Head of caudate nucleus (tissue), 42 donors: Measurements from ENCODE around the gene ATP2B3.

Source experiments
- DNase-seq, 42 donors: peaks; one replicate each; pipeline versions ENCODE4 v3.0.0 to v3.0.0-alpha.2; 2020 to 2021; ENCODE audit warnings: mixed read lengths in 7 of 42
- intact Hi-C: fragments of 100-400 bp; cut with DNase I; formaldehyde crosslinking; loops from one replicate; pipeline ENCODE4 v1.15.0; 2022

ATP2B3 gene

DNA sequence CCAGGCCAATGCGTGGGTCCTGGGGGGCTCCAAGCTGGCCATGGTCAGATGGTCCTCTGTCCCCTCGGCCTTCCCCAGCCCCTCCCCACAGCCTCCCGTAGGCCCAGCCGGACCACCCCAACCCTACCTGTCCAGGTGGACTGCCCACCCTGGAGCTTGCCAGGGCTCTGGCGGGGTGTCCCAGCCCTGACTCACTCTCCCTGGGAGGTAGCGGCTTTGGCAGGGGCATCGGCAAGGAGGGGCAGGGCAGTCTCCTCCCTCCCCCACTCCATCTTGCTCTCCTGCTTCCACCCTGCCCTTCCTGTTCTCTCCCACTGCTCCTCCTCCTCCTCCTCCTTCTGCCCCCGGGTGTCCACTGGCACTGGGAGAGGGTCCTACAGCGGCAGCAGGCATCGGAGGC is 15.3 kb upstream of the ATP2B3 start:
- DNase-seq: no peak
- intact Hi-C loops: loop anchor here (10.0 kb wide), 1 partner anchor 557 kb away; no protein-coding TSS in a partner anchor

DNA sequence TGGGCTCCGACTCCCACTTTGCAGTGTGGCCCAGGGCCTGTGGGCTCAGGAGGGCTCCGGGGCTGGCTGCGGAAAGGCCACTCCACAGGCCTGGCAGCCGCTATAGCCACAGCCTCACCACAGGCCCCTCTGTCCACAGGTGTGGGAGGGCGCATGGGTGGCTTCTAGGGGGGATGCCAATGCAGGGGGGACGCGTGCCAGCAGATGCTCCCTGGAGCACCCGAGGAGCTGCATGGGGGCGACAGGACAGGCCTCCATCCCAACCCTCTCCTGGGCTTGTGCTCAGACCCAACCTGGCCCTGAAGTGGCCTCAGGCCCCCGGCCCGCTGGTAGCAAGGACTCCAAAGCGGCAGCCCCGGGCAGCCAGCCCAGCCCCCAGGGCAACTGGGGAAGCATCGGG is 14.6 kb upstream of the ATP2B3 start:
- intact Hi-C loops: loop anchor here (10.0 kb wide), 1 partner anchor 558 kb away; no protein-coding TSS in a partner anchor
- DNase-seq: no peak

DNA sequence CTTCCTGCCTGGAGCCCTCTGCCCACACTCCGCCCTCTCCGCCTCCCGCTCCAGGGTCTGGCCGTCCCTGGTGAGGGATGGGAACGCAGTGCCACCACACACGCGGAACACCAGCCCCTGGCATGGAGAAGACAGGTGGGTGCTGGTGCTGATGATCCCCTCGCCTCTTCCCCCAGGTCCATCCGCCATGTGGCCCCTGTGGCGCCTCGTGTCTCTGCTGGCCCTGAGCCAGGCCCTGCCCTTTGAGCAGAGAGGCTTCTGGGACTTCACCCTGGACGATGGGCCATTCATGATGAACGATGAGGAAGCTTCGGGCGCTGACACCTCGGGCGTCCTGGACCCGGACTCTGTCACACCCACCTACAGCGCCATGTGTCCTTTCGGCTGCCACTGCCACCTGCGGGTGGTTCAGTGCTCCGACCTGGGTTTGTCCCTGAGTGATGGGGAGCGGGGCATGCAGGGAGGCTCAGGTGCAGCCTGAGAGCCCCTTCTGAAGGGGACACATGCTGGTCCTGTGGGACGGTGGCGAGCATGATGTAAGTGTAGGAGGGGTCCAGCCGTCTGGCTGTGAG is 12.9 kb upstream of the ATP2B3 start:
- intact Hi-C loops: loop anchor here (10.0 kb wide), 1 partner anchor 560 kb away; no protein-coding TSS in a partner anchor
- no peak for DNase-seq

DNA sequence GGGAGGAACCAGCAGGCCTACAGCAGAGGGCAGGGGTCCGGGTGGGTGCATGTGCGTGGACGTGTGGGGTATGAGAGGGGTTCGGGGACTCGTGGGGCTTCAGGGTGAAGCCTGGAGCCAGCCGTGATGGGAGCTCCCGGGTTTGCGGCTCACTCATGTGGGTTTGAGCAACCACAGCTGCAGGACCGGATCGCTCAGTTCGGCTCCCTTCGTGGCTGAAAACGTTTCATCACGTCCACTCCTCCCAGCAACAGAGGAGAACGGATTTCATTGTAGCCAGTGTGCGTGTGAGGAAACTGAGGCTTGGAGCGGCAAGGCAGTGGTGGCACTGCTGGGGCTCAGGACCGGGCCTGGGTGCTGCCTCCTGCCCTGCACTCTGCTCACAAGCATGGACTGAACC is 12.1 kb upstream of the ATP2B3 start:
- no peak for DNase-seq

DNA sequence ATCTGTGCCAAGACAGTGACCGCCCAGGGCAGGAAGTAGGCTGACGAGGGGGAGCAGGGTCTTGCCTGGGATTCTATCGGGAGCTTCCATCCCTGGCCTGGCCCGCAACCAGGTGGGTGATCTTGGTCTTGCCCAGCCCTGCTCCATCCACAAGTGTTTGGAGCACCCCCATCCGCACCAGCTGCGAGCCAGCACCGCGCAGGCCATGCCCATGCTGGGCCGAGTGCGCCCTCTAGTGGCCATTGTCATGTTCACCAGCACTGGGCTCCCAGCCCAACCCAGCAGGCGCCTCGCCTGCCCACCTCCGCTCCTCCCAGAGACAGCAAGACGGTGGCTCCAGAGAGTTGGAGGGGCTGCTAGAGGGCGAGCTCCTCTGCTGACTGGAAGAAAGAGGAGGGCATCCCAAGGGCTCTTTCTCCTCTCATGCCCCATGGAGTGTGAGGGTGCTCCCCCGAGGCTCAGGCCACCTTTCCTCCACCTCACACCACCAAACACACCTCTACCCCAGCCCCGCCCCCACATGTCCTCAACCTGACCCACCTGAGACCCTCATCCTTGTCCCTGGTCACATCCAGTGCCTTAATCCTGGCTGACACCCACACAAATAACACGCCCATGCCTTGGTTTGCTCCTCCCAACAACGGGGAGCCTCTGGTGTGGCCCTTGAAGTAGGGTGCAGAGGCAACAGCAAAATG is 9.8 kb upstream of the ATP2B3 start:
- DNase-seq: peak; percentile 69 to 94 (median 88)
- intact Hi-C loops: loop anchor here (10.0 kb wide), 1 partner anchor 563 kb away; no protein-coding TSS in a partner anchor

More for the DNA sequence above, 12.1 kb upstream of the ATP2B3 start:
- intact Hi-C loops: loop anchor here (10.0 kb wide), 1 partner anchor 561 kb away; no protein-coding TSS in a partner anchor

DNA sequence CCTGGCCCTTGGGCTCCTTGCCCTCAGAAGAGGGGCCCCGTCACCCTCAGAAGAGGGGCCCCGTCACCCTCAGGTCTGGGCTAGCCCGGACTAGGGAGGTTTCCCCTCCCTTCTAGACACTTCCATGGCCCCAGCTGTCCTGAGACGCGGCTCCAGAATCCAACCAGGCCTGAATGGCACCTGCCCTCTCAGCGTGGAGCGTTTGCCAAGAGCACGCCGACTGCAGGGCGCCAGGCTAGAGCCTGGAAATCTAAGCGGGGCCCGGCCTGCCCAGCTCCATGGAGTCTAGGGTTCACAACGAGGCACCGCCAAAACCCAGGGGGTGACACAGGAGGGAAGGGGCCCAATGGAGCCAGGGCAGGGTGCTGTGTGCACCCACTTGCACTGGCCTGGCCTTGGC is 7.8 kb upstream of the ATP2B3 start:
- intact Hi-C loops: loop anchor here (10.0 kb wide), 1 partner anchor 565 kb away; no protein-coding TSS in a partner anchor
- DNase-seq: no peak

DNA sequence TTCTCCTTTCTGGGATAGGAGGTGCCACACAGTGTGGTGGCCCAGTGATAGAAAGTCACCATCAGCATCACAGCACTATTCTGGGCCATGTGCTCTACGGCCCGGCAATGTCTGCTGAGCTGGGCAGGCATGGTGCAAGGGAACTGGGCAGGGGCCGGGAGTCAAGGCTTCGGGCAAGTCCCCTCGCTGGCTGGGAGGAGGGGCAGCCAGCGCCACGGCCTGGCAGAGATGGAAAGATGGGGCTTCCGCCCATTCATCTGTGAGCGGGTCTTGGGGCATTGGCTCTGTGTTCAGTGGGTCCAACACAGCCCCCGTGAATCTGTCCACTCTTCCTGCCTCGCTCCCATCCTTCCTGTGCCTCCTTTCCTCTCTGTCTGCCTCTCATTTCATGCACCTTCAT is 7.1 kb upstream of the ATP2B3 start:
- intact Hi-C loops: no loop called here
- no peak for DNase-seq

DNA sequence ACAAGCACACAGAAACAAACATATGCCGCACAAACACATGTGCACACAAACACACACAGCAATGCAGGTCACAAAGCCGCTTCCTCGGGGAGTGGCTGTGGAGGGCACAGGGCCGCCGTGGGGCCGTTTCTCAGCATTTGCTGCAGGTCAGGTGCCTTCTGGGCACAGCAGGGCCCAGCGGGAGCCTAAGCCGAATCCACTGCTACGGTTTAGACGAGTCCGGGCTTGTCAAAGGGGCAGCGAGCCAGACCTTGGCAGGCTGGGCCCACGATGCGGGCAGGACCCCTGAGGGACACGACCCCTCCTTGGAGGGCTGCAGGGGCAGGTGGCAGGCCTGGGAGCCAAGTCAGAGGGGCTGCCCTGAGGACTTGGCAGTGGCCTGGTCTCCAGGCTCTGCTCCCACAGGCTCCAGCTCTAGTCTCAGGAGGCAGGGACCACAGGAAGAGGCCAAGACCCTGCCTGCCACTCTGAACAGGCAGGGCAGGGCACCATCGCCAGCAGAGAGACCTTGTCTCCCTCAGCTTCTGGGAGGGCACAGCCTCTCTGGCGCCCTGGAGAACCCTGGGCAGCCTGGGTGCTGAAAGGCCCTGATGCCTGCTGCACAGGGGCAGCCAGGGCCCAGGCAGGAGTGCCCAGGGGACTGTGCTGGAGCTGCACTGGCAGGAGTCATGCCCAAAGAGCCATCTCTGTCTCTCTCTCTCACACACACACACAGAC is 5.5 kb upstream of the ATP2B3 start:
- DNase-seq: no peak
- intact Hi-C loops: no loop called here

DNA sequence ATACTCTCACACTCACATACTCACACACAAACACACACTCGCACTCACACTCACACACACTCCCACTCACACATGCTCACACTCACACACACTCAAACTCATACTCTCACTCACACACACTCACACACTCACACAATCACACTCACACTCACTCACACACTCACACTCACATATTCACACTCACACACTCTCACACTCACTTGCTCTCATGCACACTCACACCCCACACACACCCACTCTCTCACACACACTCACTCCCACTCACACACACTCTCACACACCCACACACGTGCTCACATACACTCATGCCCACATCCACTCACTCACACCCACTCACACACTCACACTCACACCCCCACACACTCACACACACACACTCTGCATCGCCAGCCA is 4.9 kb upstream of the ATP2B3 start:
- intact Hi-C loops: no loop called here
- DNase-seq: no peak

DNA sequence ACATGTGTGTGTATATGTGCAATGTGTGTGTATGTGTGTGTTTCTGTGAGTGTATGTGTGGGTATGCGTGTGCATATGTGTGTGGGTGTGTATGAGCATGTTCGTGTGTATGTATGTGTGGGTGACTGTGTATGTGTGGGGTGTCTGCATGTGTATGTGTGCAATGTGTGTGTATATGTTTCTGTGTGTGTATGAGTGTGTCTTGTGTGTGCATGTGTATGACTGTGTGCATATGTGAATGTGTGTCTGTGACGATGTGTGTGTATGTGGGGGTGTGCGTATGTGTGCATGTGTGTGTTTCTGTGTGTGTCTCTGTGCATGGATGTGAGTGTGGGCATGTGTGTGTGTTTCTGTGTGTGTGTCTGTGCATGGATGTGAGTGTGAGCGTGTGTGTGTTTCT is 4.2 kb upstream of the ATP2B3 start:
- DNase-seq: no peak
- intact Hi-C loops: no loop called here

DNA sequence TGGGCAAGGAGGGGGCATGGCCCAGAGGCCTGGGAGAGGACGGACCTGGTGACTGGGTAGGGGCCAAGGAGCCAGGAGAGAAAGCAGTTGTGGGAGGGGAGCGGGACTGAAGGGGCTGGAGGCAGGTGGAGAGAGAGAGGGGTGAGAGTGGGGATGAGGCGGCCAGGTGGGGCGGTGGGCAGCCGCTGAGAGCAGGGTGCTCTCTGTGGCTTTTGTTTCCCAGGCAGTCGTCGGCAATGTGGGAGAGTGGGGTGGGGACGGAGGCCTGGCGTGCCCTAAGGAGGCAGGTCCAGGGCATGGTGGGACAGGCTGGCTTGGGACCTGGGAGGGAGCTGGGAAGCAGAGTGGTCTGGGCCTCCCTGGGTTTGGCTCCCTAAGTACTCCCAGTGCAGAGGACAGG is 3.2 kb upstream of the ATP2B3 start:
- intact Hi-C loops: no loop called here
- no peak for DNase-seq

DNA sequence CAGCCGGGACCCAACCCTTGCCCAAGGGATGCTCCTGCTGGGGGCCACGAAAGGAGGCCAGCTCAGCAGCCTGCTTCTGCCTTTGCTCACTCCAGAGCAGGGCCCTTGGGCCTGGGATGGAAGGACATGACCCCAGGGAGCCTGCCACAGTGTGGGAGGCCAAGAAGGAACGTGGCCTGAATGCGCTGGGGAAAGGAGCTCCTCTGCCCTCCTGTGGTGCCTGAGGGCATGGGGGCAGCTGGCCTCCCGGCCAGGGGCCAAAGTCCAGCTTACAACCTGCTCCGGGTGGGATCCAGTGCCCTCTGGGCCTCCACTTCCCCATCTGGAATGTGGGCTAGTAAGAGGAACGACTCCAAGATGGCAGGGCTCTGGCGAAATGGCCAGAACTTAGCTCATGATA is 2.0 kb upstream of the ATP2B3 start:
- intact Hi-C loops: no loop called here

DNA sequence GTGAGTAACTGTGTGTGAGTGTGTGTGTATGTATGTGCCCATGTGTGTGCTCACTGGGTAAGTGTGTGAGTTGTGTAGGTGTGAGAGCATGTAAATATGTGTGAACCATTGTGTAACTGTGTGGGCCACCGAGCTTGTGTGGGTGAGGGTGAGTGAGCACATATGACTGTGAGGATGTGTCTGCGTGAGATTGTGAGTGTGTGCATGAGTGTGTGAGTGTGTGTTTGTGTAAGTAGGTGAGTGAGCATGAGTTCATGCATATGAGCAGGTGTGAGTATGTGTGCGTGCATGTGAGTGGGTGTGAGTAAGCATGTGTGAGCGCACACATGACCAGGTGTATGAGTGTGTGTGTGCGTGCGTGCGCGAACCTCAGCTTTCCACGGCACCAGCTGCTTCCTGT is 1.4 kb upstream of the ATP2B3 start:
- intact Hi-C loops: no loop called here
- no peak for DNase-seq

More for the DNA sequence above, 2.0 kb upstream of the ATP2B3 start:
- no peak for DNase-seq

DNA sequence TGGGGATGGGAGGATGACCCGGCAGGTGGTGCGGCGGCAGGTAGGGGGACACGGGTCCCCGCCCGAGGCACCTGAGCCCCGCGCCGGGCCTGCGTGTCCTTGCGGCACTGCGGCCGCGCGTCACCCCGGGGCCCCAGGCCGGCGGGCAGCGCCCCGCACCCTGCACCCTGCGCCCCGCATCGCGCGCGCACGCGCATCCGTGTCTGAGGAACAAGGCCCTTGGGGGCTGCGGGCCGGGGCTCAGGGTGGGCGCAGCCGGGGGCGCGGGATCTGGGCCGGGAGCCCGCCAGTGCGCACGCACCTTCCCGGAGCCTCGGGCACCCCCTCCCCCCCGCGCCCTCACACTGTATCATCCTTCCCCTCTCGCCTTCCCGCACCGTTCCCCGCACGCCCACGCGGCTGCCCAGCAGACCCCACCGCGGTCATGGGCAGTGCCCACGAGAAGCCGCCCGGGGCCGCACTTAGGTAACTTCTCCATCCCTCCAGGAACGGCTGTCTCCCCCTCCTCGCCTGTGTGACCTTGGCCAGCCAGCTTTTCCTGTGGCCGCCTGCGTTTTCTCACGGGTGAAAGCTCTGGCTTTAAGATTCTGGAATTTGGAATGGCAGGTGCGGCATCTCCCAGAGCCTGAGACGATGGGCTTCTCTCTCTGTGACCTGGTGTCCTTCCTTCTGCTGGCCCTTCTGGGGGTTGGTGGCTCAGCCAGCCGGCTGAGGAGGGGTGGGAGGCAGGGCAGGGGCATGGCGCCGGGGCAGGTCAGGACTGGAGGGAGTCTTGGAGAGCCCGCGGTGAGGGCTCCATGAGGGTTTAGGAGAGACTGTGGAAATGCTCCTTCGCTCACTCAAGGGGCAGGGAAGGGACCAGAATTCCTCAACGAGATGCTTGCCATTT is 748 bp downstream of the ATP2B3 start:
- intact Hi-C loops: no loop called here
- peak in 1 of 42 donors; percentile 23 for DNase-seq

DNA sequence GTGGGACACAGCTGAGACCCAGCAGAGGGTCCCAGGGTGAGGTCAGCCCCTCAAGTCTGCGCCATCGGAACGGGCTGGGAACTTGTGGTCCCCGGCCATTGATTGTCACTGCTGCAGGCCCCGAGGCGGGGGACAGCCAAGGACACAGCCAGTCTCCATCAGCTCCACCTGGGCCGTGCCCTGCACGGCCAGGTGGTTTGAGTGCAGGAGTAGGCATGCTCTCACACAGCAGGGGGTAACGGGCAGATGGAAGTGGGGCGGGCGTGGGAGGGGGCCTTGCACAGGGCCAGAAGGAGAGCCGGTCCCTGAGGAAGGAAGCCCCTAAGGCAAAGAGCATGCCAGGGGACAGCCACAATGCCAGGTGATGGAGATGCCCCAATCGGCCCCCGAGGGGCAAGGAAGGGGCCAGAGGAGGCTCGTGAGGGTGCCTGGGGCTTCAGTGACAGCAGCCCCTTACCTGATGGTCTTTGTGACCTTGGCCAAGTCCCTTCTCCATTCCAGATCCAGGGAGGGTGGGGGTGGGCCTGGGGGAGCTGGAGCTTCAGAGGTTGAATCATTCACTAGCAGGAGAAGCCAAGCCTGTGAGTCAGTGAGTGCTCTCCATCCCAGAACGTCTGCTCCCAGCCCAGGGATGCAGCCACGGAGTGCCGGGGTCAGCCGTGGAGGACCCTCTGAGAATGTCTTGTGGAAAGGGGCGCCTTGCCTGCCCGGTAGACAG is 2.3 kb downstream of the ATP2B3 start:
- intact Hi-C loops: no loop called here

DNA sequence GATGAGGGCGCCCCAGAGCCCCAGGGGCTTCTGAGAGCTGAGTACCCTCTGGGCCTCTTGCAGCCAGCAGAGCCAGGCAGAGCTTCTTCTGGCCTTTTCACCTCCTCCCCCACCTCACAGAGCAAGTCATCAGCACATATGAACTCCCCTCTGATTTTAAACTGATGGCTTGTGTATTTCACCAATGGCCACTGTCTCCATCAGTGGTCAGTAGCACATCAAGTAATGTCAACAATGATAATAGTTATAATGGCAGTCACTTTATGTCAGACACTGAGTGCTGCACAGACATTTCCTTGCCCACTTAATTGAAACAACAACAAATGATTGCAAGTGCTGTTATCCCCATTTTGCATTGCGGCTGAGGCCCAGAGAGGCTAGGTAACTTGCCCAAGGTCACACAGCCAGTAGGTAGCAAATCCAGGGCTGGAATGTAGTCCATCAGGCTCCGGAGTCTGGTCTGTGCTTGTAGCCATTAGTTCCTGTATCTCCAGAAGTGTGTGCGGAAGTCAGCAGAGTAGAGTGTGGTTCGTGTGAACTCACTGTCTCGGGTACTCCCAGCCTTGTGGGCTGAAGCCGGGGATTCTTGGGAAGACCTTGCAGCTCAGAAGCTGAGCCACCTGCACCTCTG is 3.0 kb downstream of the ATP2B3 start:
- no peak for DNase-seq
- intact Hi-C loops: no loop called here

More for the DNA sequence above, 2.3 kb downstream of the ATP2B3 start:
- DNase-seq: no peak

DNA sequence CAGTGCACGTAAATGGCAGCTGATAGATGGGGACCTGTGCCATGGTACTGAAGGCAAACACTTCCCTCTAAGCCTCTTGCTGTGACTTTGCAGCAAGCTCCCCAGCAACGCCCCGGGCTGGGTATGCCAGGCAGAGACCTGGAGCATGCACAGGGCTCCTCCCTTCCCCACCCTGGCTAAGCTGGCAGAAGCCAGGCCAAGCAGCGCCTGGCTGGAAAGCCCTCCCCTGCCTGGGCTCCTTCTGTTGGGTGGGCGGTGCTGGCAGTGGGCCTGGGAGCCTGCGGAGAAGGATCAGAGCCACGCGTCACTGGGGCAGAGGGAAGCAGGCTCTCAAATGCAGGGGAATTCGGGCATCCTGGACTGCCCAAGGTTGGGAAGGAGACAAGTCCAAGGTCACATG is 3.6 kb downstream of the ATP2B3 start:
- intact Hi-C loops: no loop called here
- peak in 27 of 42 donors; percentile 13 to 61 (median 34) for DNase-seq

DNA sequence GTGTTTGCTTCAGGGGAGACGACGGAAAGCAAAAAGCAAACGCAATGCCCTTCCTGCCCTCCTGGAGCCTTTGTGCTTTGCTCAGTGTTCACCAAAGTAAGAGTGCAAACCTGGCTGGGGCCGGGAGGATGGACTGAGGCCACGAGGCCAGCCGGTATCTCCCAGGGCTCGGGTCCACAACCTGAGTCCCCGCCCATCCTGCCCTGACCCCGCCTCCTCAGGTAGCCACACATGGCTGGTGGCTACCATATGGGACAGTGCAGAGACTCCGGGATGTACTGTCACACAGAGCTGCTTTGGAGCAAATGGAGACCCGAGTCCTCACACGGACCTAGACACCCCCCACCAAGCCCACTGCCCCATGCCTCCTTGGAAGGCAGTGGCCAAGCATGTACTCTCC is 4.8 kb downstream of the ATP2B3 start:
- no peak for DNase-seq
- intact Hi-C loops: no loop called here
